GDM1 (cell line): ENCODE measurements around the gene CHD9NB.
"Not testable (repeated sequence)": the region's sequence is repeated elsewhere in the genome, so short reads cannot be mapped to it uniquely, and the experiment has no call there.

Experiments used
- DNase-seq: peaks from one replicate; lab custom pipeline; 2025; lab: John Stamatoyannopoulos, UW

CHD9NB gene

GRCh38 chr16:53083119-53083518 lies 30.4 kb upstream of the CHD9NB start:
- no peak for DNase-seq

- no peak for DNase-seq
Measured at GRCh38 chr16:53082509-53082908, 29.8 kb upstream of the CHD9NB start.

- DNase-seq: no peak
Measured at GRCh38 chr16:53081686-53082407, 29.1 kb upstream of the CHD9NB start.

- DNase-seq: no peak
Measured at GRCh38 chr16:53081032-53081424, 28.3 kb upstream of the CHD9NB start.

- no peak for DNase-seq
Measured at GRCh38 chr16:53080345-53081031, 27.8 kb upstream of the CHD9NB start.

- no peak for DNase-seq
Measured at GRCh38 chr16:53078765-53079485, 26.2 kb upstream of the CHD9NB start.

- DNase-seq: no peak
Measured at GRCh38 chr16:53078247-53078646, 25.6 kb upstream of the CHD9NB start.

GRCh38 chr16:53075461-53075860 lies 22.8 kb upstream of the CHD9NB start:
- DNase-seq: not testable (repeated sequence)

- DNase-seq: not testable (repeated sequence)
Measured at GRCh38 chr16:53074296-53074695, 21.6 kb upstream of the CHD9NB start.

GRCh38 chr16:53073022-53073421 lies 20.3 kb upstream of the CHD9NB start:
- no peak for DNase-seq

GRCh38 chr16:53071748-53072301 lies 19.1 kb upstream of the CHD9NB start:
- no peak for DNase-seq

- DNase-seq: no peak
Measured at GRCh38 chr16:53069772-53070171, 17.1 kb upstream of the CHD9NB start.

GRCh38 chr16:53068423-53068833 lies 15.7 kb upstream of the CHD9NB start:
- no peak for DNase-seq

GRCh38 chr16:53067675-53068074 lies 15.0 kb upstream of the CHD9NB start:
- no peak for DNase-seq

- no peak for DNase-seq
Measured at GRCh38 chr16:53065461-53066061, 12.9 kb upstream of the CHD9NB start.

- no peak for DNase-seq
Measured at GRCh38 chr16:53064081-53064578, 11.4 kb upstream of the CHD9NB start.

- no peak for DNase-seq
Measured at GRCh38 chr16:53061701-53062159, 9.0 kb upstream of the CHD9NB start.

- no peak for DNase-seq
Measured at GRCh38 chr16:53061256-53061655, 8.6 kb upstream of the CHD9NB start.

- no peak for DNase-seq
Measured at GRCh38 chr16:53059672-53060071, 7.0 kb upstream of the CHD9NB start.

GRCh38 chr16:53058882-53059281 lies 6.2 kb upstream of the CHD9NB start:
- DNase-seq: no peak

GRCh38 chr16:53058441-53058840 lies 5.7 kb upstream of the CHD9NB start:
- DNase-seq: no peak

- no peak for DNase-seq
Measured at GRCh38 chr16:53057658-53058057, 5.0 kb upstream of the CHD9NB start.
